GM21381 (cell line): ENCODE data around the gene ZNF101.
"Not testable (repeated sequence)": the region's sequence is repeated elsewhere in the genome, so short reads cannot be mapped to it uniquely, and the experiment has no call there.

Experiments
- ATAC-seq: cut with Tn5 transposase; IDR thresholded peaks from one replicate; pipeline ENCODE4 v1.9.1; 2021; ENCODE audit warnings: mild to moderate bottlenecking, moderate library complexity; ENCODE audit not compliant: unreplicated experiment

Gene ZNF101

GRCh38 chr19:19659646-19660245 lies 8.9 kb upstream of the ZNF101 start:
- no peak for ATAC-seq

GRCh38 chr19:19661141-19661674 lies 7.4 kb upstream of the ZNF101 start:
- no peak for ATAC-seq

GRCh38 chr19:19661675-19662251 lies 6.9 kb upstream of the ZNF101 start:
- peak; percentile 44 for ATAC-seq

GRCh38 chr19:19662344-19662743 lies 6.3 kb upstream of the ZNF101 start:
- no peak for ATAC-seq

GRCh38 chr19:19662871-19663255 lies 5.8 kb upstream of the ZNF101 start:
- ATAC-seq: no peak

GRCh38 chr19:19663256-19664120 lies 5.2 kb upstream of the ZNF101 start, which contains the start of gene ATP13A1:
Gene ATP13A1, minus strand, starts transcription at chr19:19663676. Its CDS starts 10 bp downstream, at chr19:19663666.
- peak; percentile 63 for ATAC-seq

- not testable (repeated sequence) for ATAC-seq
Observed at GRCh38 chr19:19665420-19665948, 3.2 kb upstream of the ZNF101 start.

- ATAC-seq: no peak
Observed at GRCh38 chr19:19670070-19670551, 1.5 kb downstream of the ZNF101 start.

- ATAC-seq: no peak
Observed at GRCh38 chr19:19672816-19673215, 4.2 kb downstream of the ZNF101 start.

- ATAC-seq: no peak
Observed at GRCh38 chr19:19674315-19674714, 5.7 kb downstream of the ZNF101 start.

GRCh38 chr19:19677579-19677978 lies 8.9 kb downstream of the ZNF101 start:
- no peak for ATAC-seq

- no peak for ATAC-seq
Observed at GRCh38 chr19:19679176-19680073, 10.8 kb downstream of the ZNF101 start.

GRCh38 chr19:19686119-19686518 lies 17.5 kb downstream of the ZNF101 start:
- not testable (repeated sequence) for ATAC-seq

GRCh38 chr19:19686580-19686979 lies 17.9 kb downstream of the ZNF101 start:
- ATAC-seq: no peak

- no peak for ATAC-seq
Observed at GRCh38 chr19:19687090-19687489, 18.5 kb downstream of the ZNF101 start.

GRCh38 chr19:19689023-19689422 lies 20.4 kb downstream of the ZNF101 start:
- ATAC-seq: not testable (repeated sequence)

- no peak for ATAC-seq
Observed at GRCh38 chr19:19691683-19692082, 23.0 kb downstream of the ZNF101 start.

- ATAC-seq: no peak
Observed at GRCh38 chr19:19696386-19696785, 27.7 kb downstream of the ZNF101 start.

- no peak for ATAC-seq
Observed at GRCh38 chr19:19697589-19697988, 28.9 kb downstream of the ZNF101 start.

- not testable (repeated sequence) for ATAC-seq
Observed at GRCh38 chr19:19700493-19700892, 31.9 kb downstream of the ZNF101 start.
